ENCODE measurements around the gene TMEM63B. TPM values are rescaled to one million over a fixed set of nuclear protein-coding genes. Genes with fewer than 3 reads are reported as not detected.
A peak's percentile ranks its signal among the peaks of the same experiment; 100 is the strongest.

Gene TMEM63B
- polyA plus RNA-seq, 3 donors: 1.3 to 25.7 (median 1.9) TPM

- no peak for DNase-seq
- Mint-ChIP-seq H3K9me3 (no peaks in the 10 kb centered on the region), H3K27ac (peak overlapping the region in 2 of 7 donors; percentile 32 to 69), H3K4me1 (peaks cover 4% of the 10 kb centered on the region), H3K4me3 (no peak overlapping the region), H3K36me3 (peaks cover 61 to 81% of the 10 kb centered on the region in 2 donors), H3K27me3 (ENCODE audit: low read depth in 3 of 3) (peaks cover 0 to 2% (median 0%) of the 10 kb centered on the region in 3 donors)
- intact Hi-C loops (cut with micrococcal nuclease): no loop called here
- Histone ChIP-seq H4K20me1 (ENCODE audit: insufficient read depth, low read length) (peaks cover 34% of the 10 kb centered on the region), H3K4me2 (replicated peaks; ENCODE audit: extremely low read depth, low read length, poor library complexity, severe bottlenecking) (no peak overlapping the region), H3K27me3 (ENCODE audit: control insufficient read depth in 2 of 2, insufficient read depth in 2 of 2, low read length in 2 of 2) (no peaks in the 10 kb centered on the region), H3K4me3 (replicated peaks in 1 of 3; ENCODE audit: low read depth in 2 of 3, low read length in 3 of 3) (no peak overlapping the region), H3K79me2 (ENCODE audit: insufficient read depth, low read length) (no peaks in the 10 kb centered on the region), H3K36me3 (replicated peaks in 1 of 2; ENCODE audit: control insufficient read depth in 1 of 2, insufficient read depth in 2 of 2, low read length in 2 of 2) (peaks cover 52 to 72% of the 10 kb centered on the region in 2 donors), H2AFZ (ENCODE audit: insufficient read depth, low read depth, low read length, poor library complexity, severe bottlenecking) (no peak overlapping the region), H3K27ac (ENCODE audit: low read depth in 1 of 2, low read length in 2 of 2) (no peak overlapping the region), H3K4me1 (ENCODE audit: control insufficient read depth in 1 of 2, insufficient read depth in 2 of 2, low read length in 2 of 2) (no peaks in the 10 kb centered on the region), H3K9ac (ENCODE audit: insufficient read depth, low read length, poor library complexity, severe bottlenecking) (no peak overlapping the region), H3K9me3 (replicated peaks in 1 of 2; ENCODE audit: control insufficient read depth in 1 of 2, insufficient read depth in 1 of 2, low read length in 2 of 2) (no peaks in the 10 kb centered on the region)
- no peak for TF ChIP-seq CTCF (IDR thresholded peaks at IDR 0.05)
- 100% methylated on average over 2 of the region's 3 CpGs for WGBS (ENCODE audit: insufficient coverage)
Measured at GRCh38 chr6:44105993-44106740, 21.2 kb upstream of the TMEM63B start.

GRCh38 chr6:44107017-44107416 lies 20.3 kb upstream of the TMEM63B start:
- H3K4me2 ChIP-seq (replicated peaks; ENCODE audit: extremely low read depth, low read length, poor library complexity, severe bottlenecking): no peak overlapping the region
- H3K9me3 ChIP-seq (replicated peaks in 1 of 2; ENCODE audit: control insufficient read depth in 1 of 2, insufficient read depth in 1 of 2, low read length in 2 of 2): no peaks in the 10 kb centered on the region
- H3K9ac ChIP-seq (ENCODE audit: insufficient read depth, low read length, poor library complexity, severe bottlenecking): no peak overlapping the region
- H4K20me1 ChIP-seq (ENCODE audit: insufficient read depth, low read length): peaks cover 34% of the 10 kb centered on the region
- no peaks in the 10 kb centered on the region for H3K27me3 ChIP-seq (ENCODE audit: control insufficient read depth in 2 of 2, insufficient read depth in 2 of 2, low read length in 2 of 2)
- peaks cover 0 to 2% (median 0%) of the 10 kb centered on the region in 3 donors for H3K27me3 Mint-ChIP-seq (ENCODE audit: low read depth in 3 of 3)
- no peak overlapping the region for H3K4me3 Mint-ChIP-seq
- intact Hi-C loops (cut with micrococcal nuclease): no loop called here
- peaks cover 4% of the 10 kb centered on the region for H3K4me1 Mint-ChIP-seq
- peaks cover 66 to 86% of the 10 kb centered on the region in 2 donors for H3K36me3 Mint-ChIP-seq
- peaks cover 61 to 81% of the 10 kb centered on the region in 2 donors for H3K36me3 ChIP-seq (replicated peaks in 1 of 2; ENCODE audit: control insufficient read depth in 1 of 2, insufficient read depth in 2 of 2, low read length in 2 of 2)
- H3K27ac ChIP-seq (ENCODE audit: low read depth in 1 of 2, low read length in 2 of 2): no peak overlapping the region
- WGBS (ENCODE audit: insufficient coverage): 100% methylated on average over 5 of the region's 5 CpGs
- no peak overlapping the region for H3K27ac Mint-ChIP-seq
- H3K79me2 ChIP-seq (ENCODE audit: insufficient read depth, low read length): no peaks in the 10 kb centered on the region
- H2AFZ ChIP-seq (ENCODE audit: insufficient read depth, low read depth, low read length, poor library complexity, severe bottlenecking): no peak overlapping the region
- no peak for DNase-seq
- no peak for TF ChIP-seq CTCF (IDR thresholded peaks at IDR 0.05)
- no peaks in the 10 kb centered on the region for H3K9me3 Mint-ChIP-seq
- no peaks in the 10 kb centered on the region for H3K4me1 ChIP-seq (ENCODE audit: control insufficient read depth in 1 of 2, insufficient read depth in 2 of 2, low read length in 2 of 2)
- H3K4me3 ChIP-seq (replicated peaks in 1 of 3; ENCODE audit: low read depth in 2 of 3, low read length in 3 of 3): no peak overlapping the region
